Tibial artery (tissue), 4 donors: Measurements from ENCODE around the gene NUAK1.

Source experiments
- DNase-seq, 2 donors: peaks; one replicate each; pipeline ENCODE4 v3.0.0-alpha.2; 2019
- H3K27ac ChIP-seq, 2 donors: fragments of 200-600 bp; sonication (generic) in 1 of 2; 1 replicate in 1 of 2; 2 replicates in 1 of 2; pipeline ENCODE4 v1.5.1; 2018 to 2019; ENCODE audit warnings: mild to moderate bottlenecking in 1 of 2
- H3K27me3 ChIP-seq, 2 donors: fragments of 200-600 bp; sonication (generic) in 1 of 2; one replicate each; pipeline versions ENCODE4 v1.5.1 to v1.6.0; 2016 to 2019
- H3K36me3 ChIP-seq, 3 donors: fragments of 200-600 bp; sonication (generic) in 2 of 3; one replicate each; pipeline ENCODE4 v1.5.1; 2016 to 2019; ENCODE audit warnings: mild to moderate bottlenecking in 2 of 3
- H3K4me1 ChIP-seq, 4 donors: fragments of 200-600 bp; sonication (generic) in 2 of 4; 1 replicate in 3 of 4; 2 replicates in 1 of 4; pipeline ENCODE4 v1.5.1; 2016 to 2019
- H3K4me3 ChIP-seq, 2 donors: fragments of 200-600 bp; sonication (generic) in 1 of 2; 1 replicate in 1 of 2; 2 replicates in 1 of 2; pipeline ENCODE4 v1.5.1; 2018 to 2019; ENCODE audit warnings: mild to moderate bottlenecking in 2 of 2
- H3K9me3 ChIP-seq, 3 donors: fragments of 200-600 bp; sonication (generic) in 1 of 3; one replicate each; pipeline ENCODE4 v1.5.1; 2016 to 2019
- intact Hi-C: fragments of 100-400 bp; cut with DNase I; formaldehyde crosslinking; loops from one replicate; pipeline ENCODE4 v1.15.0; 2023; ENCODE audit warnings: low total_unique reads
- TF ChIP-seq, protein P1 (sequence below), 2 experiments: fragments of 200-600 bp in 1 of 2; fragments of 450-650 bp in 1 of 2; IDR thresholded peaks; one replicate each; pipeline ENCODE4 v1.5.1; 2017 to 2019; ENCODE audit warnings: antibody characterized with exemption in 2 of 2, mild to moderate bottlenecking in 1 of 2, moderate library complexity in 1 of 2

NUAK1 gene

GRCh38 chr12:106141452-106141851 lies 2.7 kb upstream of the NUAK1 start:
- no peak for DNase-seq
- intact Hi-C loops = no loop called here
- Histone ChIP-seq H3K27ac (peak overlapping the region in 1 of 2 donors; percentile 20), H3K9me3 (no peaks in the 10 kb centered on the region), H3K27me3 (no peaks in the 10 kb centered on the region), H3K4me1 (peaks cover 0 to 61% (median 44%) of the 10 kb centered on the region in 4 donors), H3K4me3 (no peak overlapping the region), H3K36me3 (no peaks in the 10 kb centered on the region)
- TF ChIP-seq, protein P1, sequence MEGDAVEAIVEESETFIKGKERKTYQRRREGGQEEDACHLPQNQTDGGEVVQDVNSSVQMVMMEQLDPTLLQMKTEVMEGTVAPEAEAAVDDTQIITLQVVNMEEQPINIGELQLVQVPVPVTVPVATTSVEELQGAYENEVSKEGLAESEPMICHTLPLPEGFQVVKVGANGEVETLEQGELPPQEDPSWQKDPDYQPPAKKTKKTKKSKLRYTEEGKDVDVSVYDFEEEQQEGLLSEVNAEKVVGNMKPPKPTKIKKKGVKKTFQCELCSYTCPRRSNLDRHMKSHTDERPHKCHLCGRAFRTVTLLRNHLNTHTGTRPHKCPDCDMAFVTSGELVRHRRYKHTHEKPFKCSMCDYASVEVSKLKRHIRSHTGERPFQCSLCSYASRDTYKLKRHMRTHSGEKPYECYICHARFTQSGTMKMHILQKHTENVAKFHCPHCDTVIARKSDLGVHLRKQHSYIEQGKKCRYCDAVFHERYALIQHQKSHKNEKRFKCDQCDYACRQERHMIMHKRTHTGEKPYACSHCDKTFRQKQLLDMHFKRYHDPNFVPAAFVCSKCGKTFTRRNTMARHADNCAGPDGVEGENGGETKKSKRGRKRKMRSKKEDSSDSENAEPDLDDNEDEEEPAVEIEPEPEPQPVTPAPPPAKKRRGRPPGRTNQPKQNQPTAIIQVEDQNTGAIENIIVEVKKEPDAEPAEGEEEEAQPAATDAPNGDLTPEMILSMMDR (IDR thresholded peaks at IDR 0.05) = no peak

- H3K4me1 ChIP-seq = peaks cover 0 to 62% (median 43%) of the 10 kb centered on the region in 4 donors
- TF ChIP-seq, protein P1 (IDR thresholded peaks at IDR 0.05) = no peak
- no peaks in the 10 kb centered on the region for H3K27me3 ChIP-seq
- no peaks in the 10 kb centered on the region for H3K36me3 ChIP-seq
- no peaks in the 10 kb centered on the region for H3K9me3 ChIP-seq
- peak overlapping the region in 1 of 2 donors; percentile 82 for H3K4me3 ChIP-seq
- DNase-seq = no peak
- intact Hi-C loops = no loop called here
- peak overlapping the region in 1 of 2 donors; percentile 98 for H3K27ac ChIP-seq
These were observed 2.2 kb upstream of the NUAK1 start for GRCh38 chr12:106141003-106141402.

GRCh38 chr12:106140223-106140986 lies 1.7 kb upstream of the NUAK1 start:
- DNase-seq = no peak
- TF ChIP-seq, protein P1 (IDR thresholded peaks at IDR 0.05) = no peak
- intact Hi-C loops = no loop called here
- H3K27ac ChIP-seq = peak overlapping the region; percentile 98 to 99
- peak overlapping the region; percentile 82 to 84 for H3K4me3 ChIP-seq
- no peaks in the 10 kb centered on the region for H3K9me3 ChIP-seq
- no peaks in the 10 kb centered on the region for H3K36me3 ChIP-seq
- peaks cover 0 to 62% (median 40%) of the 10 kb centered on the region in 4 donors for H3K4me1 ChIP-seq
- H3K27me3 ChIP-seq = no peaks in the 10 kb centered on the region

GRCh38 chr12:106139422-106140171 lies 843 bp upstream of the NUAK1 start:
- intact Hi-C loops = loop anchor here (5.0 to 10.0 kb wide), 4 partner anchors 57 to 717 kb away; no protein-coding TSS in a partner anchor
- DNase-seq = peak; percentile 78 to 91

DNA sequence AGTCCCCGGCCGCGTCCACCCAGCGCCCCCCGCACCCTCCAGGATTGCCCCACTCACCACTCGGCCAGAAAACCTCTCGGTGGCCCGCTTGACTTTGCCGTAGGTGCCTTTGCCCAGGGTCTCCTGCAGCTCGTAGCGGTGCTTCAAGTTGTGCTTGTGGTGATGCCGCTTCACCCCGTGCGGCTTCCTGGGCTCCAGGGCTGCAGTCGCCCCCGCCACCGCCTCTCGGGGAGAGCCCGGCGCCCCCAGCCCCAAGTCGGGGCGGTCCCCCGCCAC lies 459 bp downstream of the NUAK1 start:
- no peak for DNase-seq
- Histone ChIP-seq H3K4me1 (peaks cover 0 to 69% (median 49%) of the 10 kb centered on the region in 4 donors), H3K36me3 (no peaks in the 10 kb centered on the region), H3K4me3 (peak overlapping the region; percentile 82 to 84), H3K9me3 (no peaks in the 10 kb centered on the region), H3K27ac (peak overlapping the region; percentile 98 to 99), H3K27me3 (no peaks in the 10 kb centered on the region)
- intact Hi-C loops = loop anchor here (5.0 to 10.0 kb wide), 4 partner anchors 56 to 716 kb away; no protein-coding TSS in a partner anchor
- TF ChIP-seq, protein P1 (IDR thresholded peaks at IDR 0.05) = no peak

More at GRCh38 chr12:106139422-106140171, 843 bp upstream of the NUAK1 start:
- TF ChIP-seq, protein P1 (IDR thresholded peaks at IDR 0.05) = no peak
- Histone ChIP-seq H3K27me3 (no peaks in the 10 kb centered on the region), H3K36me3 (no peaks in the 10 kb centered on the region), H3K27ac (peak overlapping the region; percentile 98 to 99), H3K9me3 (no peaks in the 10 kb centered on the region), H3K4me3 (peak overlapping the region; percentile 82 to 84), H3K4me1 (peaks cover 0 to 62% (median 41%) of the 10 kb centered on the region in 4 donors)
